ENCODE data around the gene TM9SF4.

GRCh38 chr20:32191873-32192272 is 82.4 kb downstream of the TM9SF4 start:
- TF ChIP-seq NFIC (IDR thresholded peaks at IDR 0.05), result no peak
- TF ChIP-seq RAD21 (IDR thresholded peaks at IDR 0.05; ENCODE audit: low read depth), result no peak
- TF ChIP-seq EP300 (IDR thresholded peaks at IDR 0.05; ENCODE audit: borderline replicate concordance), result no peak
- no peak for TF ChIP-seq EGR1 (IDR thresholded peaks at IDR 0.05)
- TF ChIP-seq YY1 (IDR thresholded peaks at IDR 0.05; ENCODE audit: low read depth), result no peak
- no peak for TF ChIP-seq TEAD4 (IDR thresholded peaks at IDR 0.05)
- TF ChIP-seq ZBTB7A (IDR thresholded peaks at IDR 0.05; ENCODE audit: low read depth), result no peak
- TF ChIP-seq MAX (IDR thresholded peaks at IDR 0.05), result no peak
- no peak for TF ChIP-seq REST (IDR thresholded peaks at IDR 0.05; ENCODE audit: low read depth)
- no peak for TF ChIP-seq FOXM1 (IDR thresholded peaks at IDR 0.05; ENCODE audit: borderline replicate concordance, low read depth)
- no peak for TF ChIP-seq TAF1 (IDR thresholded peaks at IDR 0.05; ENCODE audit: low read depth)
- no peak for TF ChIP-seq CEBPB (IDR thresholded peaks at IDR 0.05)
- TF ChIP-seq TCF12 (IDR thresholded peaks at IDR 0.05; ENCODE audit: low read depth), result no peak
- TF ChIP-seq USF1 (IDR thresholded peaks at IDR 0.05), result no peak

Data from Ishikawa (cell line).